KG1 (cell line): ENCODE measurements around the gene SYT9.

ENCODE experiments used
- DNase-seq: peaks from one replicate; lab custom pipeline; 2025; lab: John Stamatoyannopoulos, UW

The SYT9 gene

GRCh38 chr11:7427733-7428132, 176.0 kb downstream of the SYT9 start:
- DNase-seq = no peak

DNA sequence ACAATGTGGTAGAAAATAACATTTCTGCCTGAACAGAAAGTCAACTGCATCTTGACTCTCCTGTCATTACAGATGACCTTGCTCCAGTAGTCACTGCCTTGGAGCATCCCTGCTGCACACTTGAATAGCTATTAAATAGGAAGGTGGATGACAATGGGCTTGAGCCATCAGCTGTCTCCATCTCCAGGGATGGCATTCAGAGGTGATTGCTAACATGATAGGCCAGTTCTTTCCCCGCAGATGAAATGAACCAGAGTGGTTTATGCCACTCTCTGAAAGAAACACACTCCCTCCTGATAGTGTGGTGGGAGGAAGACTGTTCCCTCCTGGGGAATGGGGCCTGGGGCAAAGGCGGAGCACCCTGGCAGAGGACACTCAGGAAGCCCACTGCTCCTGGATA, 176.5 kb downstream of the SYT9 start:
- DNase-seq = no peak

- DNase-seq = no peak
Observed at GRCh38 chr11:7430496-7430895, 178.8 kb downstream of the SYT9 start.

DNA sequence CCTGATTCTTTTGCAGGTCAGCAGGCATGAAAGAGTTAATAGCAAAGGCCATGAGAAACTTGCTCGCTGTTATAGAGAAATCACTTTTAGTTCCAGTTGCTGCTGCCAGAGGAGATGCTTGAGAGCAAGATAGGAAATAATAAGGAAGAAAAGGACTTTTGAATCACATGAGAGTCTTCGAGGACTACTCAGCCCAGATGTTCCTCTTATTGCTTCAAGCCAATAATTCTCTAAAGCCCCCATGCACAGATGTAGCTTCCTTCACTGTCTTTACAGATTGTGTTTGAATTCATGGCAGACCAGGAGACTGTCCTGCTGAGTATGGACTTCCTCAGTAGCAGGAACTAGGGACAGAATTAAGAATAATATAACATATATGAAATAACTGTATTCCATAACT, 183.5 kb downstream of the SYT9 start:
- no peak for DNase-seq

- no peak for DNase-seq
Observed at GRCh38 chr11:7436146-7436545, 184.4 kb downstream of the SYT9 start.

DNA sequence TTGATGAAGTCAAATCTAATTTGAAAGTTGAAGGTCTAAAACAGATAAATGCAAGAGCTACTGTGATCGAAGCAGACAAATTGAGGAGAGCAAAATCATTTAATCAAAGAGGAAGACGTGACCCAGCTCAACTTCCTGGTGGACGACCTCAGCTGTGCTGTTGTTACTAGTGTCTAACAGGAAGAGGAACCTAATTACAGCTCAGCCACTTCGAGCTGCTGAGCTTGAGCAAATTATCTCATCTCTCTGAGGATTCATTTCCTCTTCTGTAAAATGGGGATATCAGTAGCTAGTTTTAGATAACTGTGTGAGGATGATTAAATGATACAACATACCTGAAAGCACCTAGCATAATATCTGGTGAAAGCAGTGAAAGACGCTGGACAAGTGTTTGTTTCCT, 185.0 kb downstream of the SYT9 start:
- DNase-seq = peak; percentile 31

DNA sequence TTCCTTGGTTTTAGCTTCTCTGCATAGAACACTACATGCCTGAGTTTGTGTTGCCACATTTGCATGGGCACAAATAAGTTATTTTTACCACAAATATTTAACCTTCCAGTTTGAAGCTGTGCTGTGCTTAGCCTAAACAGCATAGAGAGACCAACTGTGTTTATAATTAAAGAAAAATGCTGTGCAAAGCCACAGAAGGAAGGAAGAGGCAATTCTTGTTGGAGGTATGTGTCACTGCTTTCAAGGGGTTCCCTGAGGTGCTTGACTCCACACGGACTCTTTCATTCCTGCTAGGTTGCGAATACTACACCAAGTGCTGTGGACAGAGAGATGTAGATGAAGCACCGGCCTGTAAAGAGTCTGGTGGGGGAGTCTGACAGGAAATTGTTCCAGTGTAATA, 186.0 kb downstream of the SYT9 start:
- DNase-seq = no peak

DNA sequence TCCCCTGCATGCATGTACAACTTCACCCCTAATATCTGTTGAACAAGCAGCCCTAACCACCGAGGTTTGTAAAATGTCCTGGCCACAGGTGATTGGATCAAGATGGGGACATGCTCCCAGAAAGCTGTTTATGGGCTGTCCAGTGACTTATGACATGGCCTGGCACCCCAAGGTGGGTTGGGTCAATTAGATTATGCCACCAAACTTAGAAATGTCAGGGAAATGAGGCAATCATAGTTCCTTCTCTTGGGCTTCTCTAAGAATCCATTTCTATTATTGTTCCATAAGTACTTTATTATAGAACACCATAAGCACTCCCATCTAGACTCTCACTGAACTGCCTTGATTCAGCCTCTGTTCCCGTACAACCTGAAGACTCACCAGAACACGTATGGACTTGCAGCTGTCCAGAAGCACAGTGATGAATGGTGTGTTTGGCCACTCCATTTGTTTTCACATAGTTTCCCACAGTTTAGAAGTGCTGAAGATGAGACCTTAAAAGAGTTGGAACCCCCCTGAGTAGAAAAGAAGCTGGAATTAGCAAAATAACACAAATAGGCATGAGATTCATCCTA, 188.1 kb downstream of the SYT9 start:
- DNase-seq = no peak

DNA sequence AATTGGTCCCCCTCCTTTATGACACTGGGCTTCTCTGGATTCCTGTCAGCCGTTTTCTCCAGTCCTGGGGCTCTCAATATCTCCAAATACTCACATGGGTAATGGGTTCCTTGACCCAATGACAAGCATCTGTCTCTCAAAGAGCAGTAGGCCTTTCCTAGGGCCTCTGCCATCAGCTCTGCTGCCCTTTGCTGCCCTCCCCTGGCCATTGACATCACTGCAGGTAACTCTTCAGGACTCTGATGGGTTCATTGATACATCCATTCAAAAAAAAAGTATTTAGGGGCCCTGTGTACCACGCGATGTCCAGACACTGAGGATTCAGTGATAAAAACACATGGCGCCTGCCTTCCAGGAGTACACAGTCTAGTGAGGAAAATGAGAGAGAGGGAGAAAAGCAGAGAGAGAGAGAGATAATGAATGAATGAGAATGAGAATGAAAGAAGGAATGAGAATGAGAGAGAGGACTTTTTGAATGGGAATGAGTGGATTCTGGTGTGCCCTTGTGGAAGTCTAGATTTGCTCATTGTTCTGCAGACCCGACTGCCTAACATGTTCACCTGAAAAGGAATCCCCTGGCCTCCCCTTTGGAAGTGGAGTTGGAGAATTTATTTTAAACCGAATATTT, 191.0 kb downstream of the SYT9 start:
- peak; percentile 30 for DNase-seq

DNA sequence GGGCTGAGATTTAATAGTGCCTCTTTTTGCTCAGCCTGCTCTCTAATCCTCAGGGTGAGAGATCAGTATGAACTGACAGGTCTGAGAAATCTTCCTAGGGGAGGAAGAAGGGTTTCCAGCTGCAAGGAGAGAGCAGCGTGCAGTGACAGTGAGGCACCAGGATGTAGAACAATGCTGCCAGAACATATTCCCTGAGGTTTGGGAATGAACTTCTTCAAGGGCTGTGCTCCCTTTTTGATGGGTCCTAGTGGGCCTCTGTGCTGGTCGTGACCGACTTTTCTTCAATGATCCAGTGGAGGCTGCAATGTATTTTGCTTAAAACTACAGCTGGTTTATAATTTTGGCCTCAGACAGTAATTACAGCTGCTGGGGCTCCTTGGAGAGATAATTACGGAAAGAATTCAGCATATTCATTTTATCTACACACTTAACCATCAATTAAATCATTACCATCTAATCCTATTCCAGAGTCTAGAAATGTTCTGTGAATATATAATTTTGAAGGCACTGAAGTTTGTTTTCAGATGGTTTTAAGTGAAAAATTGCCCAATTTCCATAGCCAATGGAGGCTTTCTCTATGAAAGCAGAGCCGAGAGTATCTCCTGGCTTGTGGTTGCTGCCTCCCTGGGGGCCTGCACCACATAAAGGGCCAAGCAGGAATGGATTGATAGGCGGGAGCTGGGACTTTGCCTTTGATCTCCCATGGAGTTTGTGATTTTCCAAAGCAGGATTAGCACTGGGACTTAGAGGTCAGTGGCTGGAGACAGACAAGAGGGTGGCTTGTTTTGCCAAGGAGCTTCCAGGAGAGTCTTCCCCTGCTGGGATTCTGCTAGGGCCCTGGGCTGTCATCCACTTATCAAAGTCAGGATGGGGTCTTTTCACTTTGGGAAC, 192.6 kb downstream of the SYT9 start:
- DNase-seq = no peak

GRCh38 chr11:7445564-7445963, 193.9 kb downstream of the SYT9 start:
- DNase-seq = no peak

DNA sequence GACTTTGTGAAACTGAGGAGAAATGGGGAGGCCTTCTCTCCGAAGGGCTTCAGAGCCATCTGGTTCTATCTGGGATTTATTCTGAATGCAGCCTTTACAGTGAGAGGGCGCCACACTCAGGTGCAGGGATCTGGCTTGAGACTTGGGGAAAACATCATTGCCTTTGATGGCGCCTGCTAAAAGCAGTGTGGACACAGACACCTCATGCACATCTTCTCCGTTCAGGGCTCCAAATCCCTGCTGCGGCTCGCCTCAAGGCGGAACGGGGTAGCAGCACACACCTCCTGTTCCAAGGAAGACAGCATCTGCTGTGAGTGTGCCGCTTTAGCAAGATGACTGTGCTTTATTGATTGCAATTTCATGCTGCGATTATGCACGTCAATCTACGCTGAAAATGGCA, 196.5 kb downstream of the SYT9 start:
- no peak for DNase-seq

- no peak for DNase-seq
Observed at GRCh38 chr11:7449211-7449840, 197.6 kb downstream of the SYT9 start.

DNA sequence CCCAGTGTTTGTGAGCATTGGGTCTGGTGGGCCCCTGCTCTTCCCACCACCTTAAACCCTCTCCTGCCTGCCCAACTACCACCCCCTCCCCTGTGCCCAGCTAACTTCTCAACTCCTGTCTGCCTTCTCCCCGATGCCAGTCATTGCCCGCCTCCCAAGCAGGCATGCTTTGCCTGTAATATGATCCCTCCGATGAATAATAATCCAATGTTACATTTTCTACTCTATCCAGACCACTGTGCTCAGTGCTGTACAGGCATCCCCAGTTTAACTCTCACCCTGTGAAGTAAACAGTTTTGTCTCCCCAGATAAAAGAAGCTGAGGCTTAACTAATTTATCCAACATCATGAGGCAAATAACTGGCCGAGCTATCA, 198.1 kb downstream of the SYT9 start:
- DNase-seq = no peak

GRCh38 chr11:7450836-7451235, 199.1 kb downstream of the SYT9 start:
- no peak for DNase-seq

GRCh38 chr11:7451520-7451919, 199.8 kb downstream of the SYT9 start:
- no peak for DNase-seq

DNA sequence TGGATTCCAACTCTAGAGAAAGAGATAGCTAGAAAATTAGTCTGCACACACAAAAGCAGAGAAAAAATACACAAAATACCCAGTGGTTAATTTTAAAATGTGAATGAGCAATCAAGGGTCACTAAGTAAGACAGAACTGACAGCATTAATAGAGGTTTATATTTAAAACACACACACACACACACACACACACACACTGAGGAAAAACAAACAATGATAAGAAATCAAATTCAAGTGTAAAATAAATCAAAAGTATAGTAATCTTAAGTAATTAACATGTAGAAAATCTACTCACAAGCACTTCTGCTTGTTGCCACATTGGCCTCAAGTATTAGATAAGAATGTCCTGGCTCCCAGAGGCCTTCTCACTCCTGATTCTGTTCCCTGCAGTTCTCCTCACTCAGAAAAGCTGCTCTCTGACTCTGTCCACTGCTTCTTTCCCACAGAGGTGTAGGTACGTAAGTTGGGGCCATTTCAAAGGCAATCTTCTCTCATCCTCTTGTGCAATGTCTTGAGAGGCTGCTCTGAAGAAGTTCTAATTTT, 200.3 kb downstream of the SYT9 start:
- DNase-seq = no peak

- DNase-seq = no peak
Observed at GRCh38 chr11:7454854-7455253, 203.2 kb downstream of the SYT9 start.

GRCh38 chr11:7457211-7457610, 205.5 kb downstream of the SYT9 start:
- no peak for DNase-seq

DNA sequence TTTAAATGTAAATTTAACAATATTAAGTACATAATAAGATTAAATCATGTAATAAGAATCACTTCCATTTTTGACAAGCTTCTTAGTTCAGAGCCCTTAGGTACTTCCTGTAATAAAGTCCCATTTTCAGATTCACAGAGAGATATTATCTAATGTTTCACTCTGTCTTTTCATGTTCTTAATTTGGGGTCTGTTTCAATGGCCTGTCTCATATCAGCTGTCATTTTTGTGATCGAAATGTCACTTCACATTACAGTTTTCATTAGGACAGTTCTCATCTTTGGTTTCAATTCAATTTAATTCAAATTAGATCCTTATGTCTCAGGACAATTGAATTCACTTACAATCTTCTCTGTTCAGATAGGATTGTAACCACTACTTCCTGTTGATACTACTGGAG, 211.0 kb downstream of the SYT9 start:
- no peak for DNase-seq

- DNase-seq = no peak
Observed at GRCh38 chr11:7467652-7468051, 215.9 kb downstream of the SYT9 start.

GRCh38 chr11:7469351-7469865, 217.7 kb downstream of the SYT9 start:
- no peak for DNase-seq
